Progenitor cell of endocrine pancreas (in vitro differentiated cells): Measurements from ENCODE around the gene ADGRE1. TPM values are rescaled to one million over a fixed set of nuclear protein-coding genes. Genes with fewer than 3 reads are reported as not detected.

ENCODE experiments used
- DNase-seq: peaks from one replicate; pipeline ENCODE4 v3.0.0; 2021; ENCODE audit warnings: low spot score; ENCODE audit not compliant: unreplicated experiment
- H3K27ac Mint-ChIP-seq: 2 replicates; pipeline ENCODE4 v1.8.0; 2021; ENCODE audit warnings: mild to moderate bottlenecking, moderate library complexity, mixed read lengths
- H3K27me3 Mint-ChIP-seq: 2 replicates; pipeline ENCODE4 v1.8.0; 2021; ENCODE audit warnings: mixed read lengths
- H3K36me3 Mint-ChIP-seq: 2 replicates; pipeline ENCODE4 v1.8.0; 2022; ENCODE audit warnings: mixed read lengths; ENCODE audit not compliant: insufficient read depth
- H3K4me1 Mint-ChIP-seq: 2 replicates; pipeline ENCODE4 v1.8.0; 2021; ENCODE audit warnings: low read depth, mixed read lengths
- H3K4me3 Mint-ChIP-seq: 2 replicates; pipeline ENCODE4 v1.8.0; 2021; ENCODE audit warnings: low read depth, mild to moderate bottlenecking, moderate library complexity, mixed read lengths
- H3K9me3 Mint-ChIP-seq: 2 replicates; pipeline ENCODE4 v1.8.0; 2021; ENCODE audit warnings: low read depth, mixed read lengths
- CTCF ChIP-seq: fragments of 200-600 bp; sonication (generic); IDR thresholded peaks from one replicate; pipeline ENCODE4 v1.5.0; 2021; ENCODE audit warnings: antibody characterized with exemption, mild to moderate bottlenecking; ENCODE audit not compliant: unreplicated experiment
- total RNA-seq: library from RNA; stranded (reverse); gene quantifications from 2 replicates; pipeline ENCODE4 v1.2.1, GENCODE V29; 2021

The ADGRE1 gene
- total RNA-seq, 1 donor from 2014 or later: not detected

- Mint-ChIP-seq H3K9me3 (peaks cover 44% of the 10 kb centered on the region), H3K36me3 (peaks cover 2% of the 10 kb centered on the region), H3K27ac (no peak overlapping the region), H3K4me1 (no peaks in the 10 kb centered on the region), H3K27me3 (no peaks in the 10 kb centered on the region), H3K4me3 (no peak overlapping the region)
- no peak for DNase-seq
- no peak for TF ChIP-seq CTCF
Measured at GRCh38 chr19:6925801-6926751, 38.7 kb downstream of the ADGRE1 start.

- H3K4me1 Mint-ChIP-seq: no peaks in the 10 kb centered on the region
- no peaks in the 10 kb centered on the region for H3K27me3 Mint-ChIP-seq
- no peak for DNase-seq
- H3K27ac Mint-ChIP-seq: no peak overlapping the region
- TF ChIP-seq CTCF: no peak
- peaks cover 48% of the 10 kb centered on the region for H3K9me3 Mint-ChIP-seq
- no peak overlapping the region for H3K4me3 Mint-ChIP-seq
- peaks cover 5% of the 10 kb centered on the region for H3K36me3 Mint-ChIP-seq
Measured at GRCh38 chr19:6930190-6930589, 42.8 kb downstream of the ADGRE1 start.

- no peak for TF ChIP-seq CTCF
- no peak for DNase-seq
- no peaks in the 10 kb centered on the region for H3K27me3 Mint-ChIP-seq
- H3K9me3 Mint-ChIP-seq: peaks cover 31% of the 10 kb centered on the region
- no peaks in the 10 kb centered on the region for H3K4me1 Mint-ChIP-seq
- no peak overlapping the region for H3K27ac Mint-ChIP-seq
- H3K4me3 Mint-ChIP-seq: no peak overlapping the region
- H3K36me3 Mint-ChIP-seq: peaks cover 2% of the 10 kb centered on the region
Measured at GRCh38 chr19:6935069-6935468, 47.7 kb downstream of the ADGRE1 start.

DNA sequence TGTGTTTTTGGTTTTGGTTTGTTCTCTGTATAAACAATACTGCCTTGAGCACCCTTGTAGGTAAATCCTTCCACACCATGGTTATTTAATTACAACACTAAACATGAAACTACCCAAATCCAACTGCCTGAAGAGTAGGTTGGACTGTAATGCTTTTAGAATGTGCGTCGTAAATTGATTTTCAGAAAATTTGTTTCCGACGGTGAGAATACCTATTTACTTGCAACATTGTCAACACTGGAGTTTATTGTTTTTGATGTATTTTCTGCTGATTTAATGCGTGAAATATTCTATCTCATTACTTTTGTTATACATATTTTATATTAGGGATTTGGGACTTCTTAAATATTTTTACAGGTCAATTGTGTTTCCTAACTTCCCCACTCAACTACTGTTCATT lies 48.2 kb downstream of the ADGRE1 start:
- TF ChIP-seq CTCF: no peak
- DNase-seq: no peak
- H3K27me3 Mint-ChIP-seq: no peaks in the 10 kb centered on the region
- H3K4me1 Mint-ChIP-seq: no peaks in the 10 kb centered on the region
- H3K27ac Mint-ChIP-seq: no peak overlapping the region
- H3K9me3 Mint-ChIP-seq: peaks cover 32% of the 10 kb centered on the region
- H3K36me3 Mint-ChIP-seq: peaks cover 4% of the 10 kb centered on the region
- H3K4me3 Mint-ChIP-seq: no peak overlapping the region

GRCh38 chr19:6945733-6946132 lies 58.4 kb downstream of the ADGRE1 start:
- no peak for DNase-seq
- H3K27me3 Mint-ChIP-seq: no peaks in the 10 kb centered on the region
- TF ChIP-seq CTCF: no peak
- H3K27ac Mint-ChIP-seq: no peak overlapping the region
- no peaks in the 10 kb centered on the region for H3K36me3 Mint-ChIP-seq
- H3K9me3 Mint-ChIP-seq: peaks cover 42% of the 10 kb centered on the region
- no peak overlapping the region for H3K4me3 Mint-ChIP-seq
- no peaks in the 10 kb centered on the region for H3K4me1 Mint-ChIP-seq
